SK-N-MC (cell line): ENCODE results near the gene PRIM2.

ENCODE experiments used
- EZH2 ChIP-seq: fragments of 200-600 bp; sonication (generic); IDR thresholded peaks from one replicate; pipeline ENCODE4 v1.6.1; 2017; ENCODE audit warnings: antibody characterized with exemption
- FOXP2 ChIP-seq: optimal IDR thresholded peaks from 2 replicates; pipeline ENCODE3; 2011; ENCODE audit warnings: mild to moderate bottlenecking, moderate library complexity; ENCODE audit not compliant: insufficient read depth; ENCODE audit errors: extremely low read length, control extremely low read depth
- POLR2AphosphoS5 ChIP-seq: IDR thresholded peaks from 2 replicates; pipeline ENCODE4 v1.6.1; 2012; ENCODE audit warnings: mild to moderate bottlenecking, low read depth, low read length, borderline replicate concordance

- TF ChIP-seq POLR2AphosphoS5 (no peak), FOXP2 (no peak), EZH2 (no peak)
These were observed 810 bp upstream of the PRIM2 start for GRCh38 chr6:57316581-57317059.
